ENCODE measurements around the gene ANKS3. TPM values are rescaled to one million over a fixed set of nuclear protein-coding genes. Genes with fewer than 3 reads are reported as not detected.

ANKS3 gene
- total RNA-seq, 1 donor from 2014 or later, result 8.7 TPM

DNA sequence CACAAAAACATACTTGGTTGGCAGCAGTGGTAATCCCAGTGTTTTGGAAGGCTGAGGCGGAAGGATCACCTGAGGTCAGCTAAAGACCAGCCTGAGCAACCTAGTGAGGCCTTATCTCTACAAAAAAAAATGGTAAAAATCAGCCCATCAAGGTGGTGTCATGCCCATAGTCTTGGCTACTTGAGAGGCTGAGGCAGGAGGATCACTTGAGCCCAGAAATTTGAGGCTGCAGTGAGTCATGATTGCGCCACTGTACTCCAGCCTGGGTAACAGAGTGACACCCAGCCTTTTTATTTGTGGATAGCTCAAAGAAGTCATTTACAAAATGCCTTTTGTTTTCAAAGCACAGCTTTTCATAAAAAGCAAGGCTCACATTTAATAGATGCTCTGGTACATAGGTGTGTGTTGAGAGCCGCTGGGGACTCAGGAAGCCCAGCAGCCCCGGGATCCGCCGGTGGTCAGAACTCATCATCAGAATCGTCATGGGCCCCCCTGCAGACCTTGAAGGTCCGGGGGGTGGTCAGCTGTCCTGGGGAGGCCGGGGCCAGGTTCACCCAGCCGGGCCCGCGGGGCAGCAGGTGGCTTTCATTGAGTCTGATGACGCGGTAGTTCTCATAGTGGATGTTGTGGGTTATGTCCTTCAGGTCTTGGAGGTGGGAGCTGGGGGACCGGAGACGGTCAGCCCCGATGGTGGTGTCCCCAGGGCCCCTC, 43.4 kb upstream of the ANKS3 start:
- no peaks in the 10 kb centered on the region for H3K4me1 ChIP-seq
- intact Hi-C loops (cut with micrococcal nuclease), result no loop called here
- no peaks in the 10 kb centered on the region for H3K9me3 ChIP-seq (replicated peaks)
- no peak overlapping the region for H3K27ac ChIP-seq (replicated peaks)
- DNase-seq, result no peak
- TF ChIP-seq, protein P1, sequence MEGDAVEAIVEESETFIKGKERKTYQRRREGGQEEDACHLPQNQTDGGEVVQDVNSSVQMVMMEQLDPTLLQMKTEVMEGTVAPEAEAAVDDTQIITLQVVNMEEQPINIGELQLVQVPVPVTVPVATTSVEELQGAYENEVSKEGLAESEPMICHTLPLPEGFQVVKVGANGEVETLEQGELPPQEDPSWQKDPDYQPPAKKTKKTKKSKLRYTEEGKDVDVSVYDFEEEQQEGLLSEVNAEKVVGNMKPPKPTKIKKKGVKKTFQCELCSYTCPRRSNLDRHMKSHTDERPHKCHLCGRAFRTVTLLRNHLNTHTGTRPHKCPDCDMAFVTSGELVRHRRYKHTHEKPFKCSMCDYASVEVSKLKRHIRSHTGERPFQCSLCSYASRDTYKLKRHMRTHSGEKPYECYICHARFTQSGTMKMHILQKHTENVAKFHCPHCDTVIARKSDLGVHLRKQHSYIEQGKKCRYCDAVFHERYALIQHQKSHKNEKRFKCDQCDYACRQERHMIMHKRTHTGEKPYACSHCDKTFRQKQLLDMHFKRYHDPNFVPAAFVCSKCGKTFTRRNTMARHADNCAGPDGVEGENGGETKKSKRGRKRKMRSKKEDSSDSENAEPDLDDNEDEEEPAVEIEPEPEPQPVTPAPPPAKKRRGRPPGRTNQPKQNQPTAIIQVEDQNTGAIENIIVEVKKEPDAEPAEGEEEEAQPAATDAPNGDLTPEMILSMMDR (IDR thresholded peaks at IDR 0.05; ENCODE audit: borderline replicate concordance), result no peak
- no peaks in the 10 kb centered on the region for H3K27me3 ChIP-seq (ENCODE audit: low read depth)
- H3K4me3 ChIP-seq, result no peak overlapping the region
- H3K36me3 ChIP-seq, result no peaks in the 10 kb centered on the region

DNA sequence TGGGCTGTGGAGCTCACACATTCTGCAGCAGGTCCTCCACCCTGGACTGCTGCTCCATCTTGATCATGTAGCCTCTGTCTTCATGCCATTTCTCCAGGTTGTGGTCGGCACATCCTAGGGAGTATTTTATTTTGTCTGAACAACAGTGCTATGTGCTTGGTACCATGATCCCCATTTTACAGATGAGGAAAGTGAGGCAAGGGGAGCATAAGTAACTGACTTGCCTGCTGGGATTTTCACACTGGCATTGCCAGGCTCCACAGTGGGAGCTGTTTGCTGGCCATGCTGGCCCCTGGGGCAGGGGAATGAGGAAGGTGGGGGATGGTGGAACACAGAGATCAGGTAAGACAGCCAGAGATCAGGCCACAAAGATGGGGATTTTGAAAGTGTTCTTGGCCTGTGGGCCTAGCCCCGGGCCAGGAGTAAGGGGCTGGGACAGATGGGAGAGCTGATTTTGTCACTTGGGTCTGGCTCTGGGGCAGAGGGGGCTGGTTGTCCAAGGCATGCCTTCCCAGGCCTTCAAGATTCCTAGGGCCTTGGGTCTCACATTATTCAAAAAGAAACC, 42.2 kb upstream of the ANKS3 start:
- intact Hi-C loops (cut with micrococcal nuclease), result no loop called here
- TF ChIP-seq, protein P1 (IDR thresholded peaks at IDR 0.05; ENCODE audit: borderline replicate concordance), result no peak
- Histone ChIP-seq H3K4me3 (no peak overlapping the region), H3K27me3 (ENCODE audit: low read depth) (no peaks in the 10 kb centered on the region), H3K9me3 (replicated peaks) (no peaks in the 10 kb centered on the region), H3K4me1 (no peaks in the 10 kb centered on the region), H3K27ac (replicated peaks) (no peak overlapping the region), H3K36me3 (no peaks in the 10 kb centered on the region)
- DNase-seq, result no peak

DNA sequence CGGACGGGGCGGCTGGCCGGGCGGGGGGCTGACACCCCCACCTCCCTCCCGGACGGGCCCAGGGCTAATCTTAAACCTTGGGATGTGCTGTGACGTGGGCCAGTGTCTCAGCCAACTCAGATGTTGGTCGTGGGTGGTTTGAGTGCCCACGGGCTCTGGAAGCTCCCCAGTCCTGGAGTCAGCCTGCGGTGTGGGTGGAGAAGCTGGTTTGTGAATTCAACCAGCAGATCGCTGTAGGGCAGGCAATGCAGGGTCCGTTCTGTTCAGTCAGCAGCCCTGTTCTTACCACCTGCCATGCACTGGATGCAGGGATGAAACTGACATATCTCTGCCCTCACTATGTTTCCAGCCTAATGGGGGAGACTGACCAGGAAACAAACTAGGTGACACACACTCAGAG, 40.9 kb upstream of the ANKS3 start:
- intact Hi-C loops (cut with micrococcal nuclease), result no loop called here
- Histone ChIP-seq H3K4me1 (no peaks in the 10 kb centered on the region), H3K9me3 (replicated peaks) (no peaks in the 10 kb centered on the region), H3K36me3 (no peaks in the 10 kb centered on the region), H3K27me3 (ENCODE audit: low read depth) (no peaks in the 10 kb centered on the region), H3K27ac (replicated peaks) (no peak overlapping the region), H3K4me3 (no peak overlapping the region)
- TF ChIP-seq, protein P1 (IDR thresholded peaks at IDR 0.05; ENCODE audit: borderline replicate concordance), result no peak
- no peak for DNase-seq

DNA sequence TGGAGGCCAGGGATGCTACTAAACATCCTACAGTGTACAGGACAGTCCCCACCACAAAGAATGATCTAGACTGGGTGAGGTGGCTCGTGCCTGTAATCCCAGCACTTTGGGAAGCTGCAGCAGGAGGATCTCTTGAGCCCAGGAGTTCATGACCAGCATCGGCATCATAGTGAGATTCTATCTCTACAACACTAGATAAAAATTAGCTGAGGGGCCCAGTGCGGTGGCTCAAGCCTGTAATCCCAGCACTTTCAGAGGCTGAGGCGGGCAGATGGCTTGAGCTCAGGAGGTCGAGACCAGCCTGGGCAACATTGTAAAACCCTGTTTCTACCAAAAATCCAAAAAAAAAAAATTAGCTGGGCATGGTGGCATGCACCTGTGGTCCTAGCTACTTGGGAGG, 38.3 kb upstream of the ANKS3 start:
- H3K27me3 ChIP-seq (ENCODE audit: low read depth), result no peaks in the 10 kb centered on the region
- TF ChIP-seq, protein P1 (IDR thresholded peaks at IDR 0.05; ENCODE audit: borderline replicate concordance), result no peak
- H3K27ac ChIP-seq (replicated peaks), result no peak overlapping the region
- no peaks in the 10 kb centered on the region for H3K9me3 ChIP-seq (replicated peaks)
- DNase-seq, result no peak
- H3K36me3 ChIP-seq, result no peaks in the 10 kb centered on the region
- no peak overlapping the region for H3K4me3 ChIP-seq
- peaks cover 15% of the 10 kb centered on the region for H3K4me1 ChIP-seq
- intact Hi-C loops (cut with micrococcal nuclease), result no loop called here

DNA sequence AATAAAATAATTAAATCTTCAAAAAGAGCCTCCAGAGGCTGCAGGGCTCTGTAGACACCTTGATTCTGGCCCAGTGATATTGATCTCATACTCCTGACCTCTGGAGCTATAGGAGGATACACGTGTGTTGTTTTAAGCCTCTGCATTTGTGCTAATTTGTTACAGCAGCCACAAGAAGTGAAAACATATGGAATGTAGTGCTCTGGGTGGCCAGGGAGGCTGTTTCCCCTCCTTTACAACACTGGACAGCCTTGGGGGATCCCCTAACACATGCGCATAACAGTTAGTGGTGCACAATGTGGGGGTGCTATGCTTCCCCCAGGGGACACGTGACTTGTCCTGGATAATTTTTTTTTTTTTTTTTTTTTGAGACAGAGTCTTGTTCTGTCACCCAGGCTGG, 37.6 kb upstream of the ANKS3 start:
- Histone ChIP-seq H3K4me3 (no peak overlapping the region), H3K36me3 (no peaks in the 10 kb centered on the region), H3K27me3 (ENCODE audit: low read depth) (no peaks in the 10 kb centered on the region), H3K4me1 (peaks cover 20% of the 10 kb centered on the region), H3K27ac (replicated peaks) (no peak overlapping the region), H3K9me3 (replicated peaks) (no peaks in the 10 kb centered on the region)
- TF ChIP-seq, protein P1 (IDR thresholded peaks at IDR 0.05; ENCODE audit: borderline replicate concordance), result no peak
- no peak for DNase-seq
- intact Hi-C loops (cut with micrococcal nuclease), result no loop called here

Measured in left ventricle myocardium inferior (tissue), 1 donor.